Ishikawa (cell line): ENCODE measurements around the gene MAN2B2.

Source experiments
- CEBPB ChIP-seq: IDR thresholded peaks from 2 replicates; pipeline ENCODE4 v1.6.1; 2012
- CREB1 ChIP-seq: IDR thresholded peaks from 2 replicates; pipeline ENCODE4 v1.6.1; 2012; ENCODE audit warnings: low read depth
- EGR1 ChIP-seq: IDR thresholded peaks from 2 replicates; pipeline ENCODE4 v1.6.1; 2012
- EP300 ChIP-seq: IDR thresholded peaks from 2 replicates; pipeline ENCODE4 v1.6.1; 2012; ENCODE audit warnings: borderline replicate concordance
- FOXM1 ChIP-seq: IDR thresholded peaks from 2 replicates; pipeline ENCODE4 v1.6.1; 2012; ENCODE audit warnings: low read depth, borderline replicate concordance
- MAX ChIP-seq: IDR thresholded peaks from 2 replicates; pipeline ENCODE4 v1.6.1; 2012
- NFIC ChIP-seq: IDR thresholded peaks from 2 replicates; pipeline ENCODE4 v1.6.1; 2012
- RAD21 ChIP-seq: IDR thresholded peaks from 2 replicates; pipeline ENCODE4 v1.6.1; 2012; ENCODE audit warnings: low read depth
- REST ChIP-seq: IDR thresholded peaks from 2 replicates; pipeline ENCODE4 v1.6.1; 2012; ENCODE audit warnings: low read depth, mild to moderate bottlenecking
- TAF1 ChIP-seq: IDR thresholded peaks from 2 replicates; pipeline ENCODE4 v1.6.1; 2012; ENCODE audit warnings: low read depth, mild to moderate bottlenecking
- TCF12 ChIP-seq: IDR thresholded peaks from 2 replicates; pipeline ENCODE4 v1.6.1; 2012; ENCODE audit warnings: low read depth
- TEAD4 ChIP-seq: IDR thresholded peaks from 2 replicates; pipeline ENCODE4 v1.6.1; 2012
- USF1 ChIP-seq: IDR thresholded peaks from 2 replicates; pipeline ENCODE4 v1.6.1; 2012
- YY1 ChIP-seq: IDR thresholded peaks from 2 replicates; pipeline ENCODE4 v1.6.1; 2012; ENCODE audit warnings: low read depth
- ZBTB7A ChIP-seq: IDR thresholded peaks from 2 replicates; pipeline ENCODE4 v1.6.1; 2012; ENCODE audit warnings: low read depth

Gene MAN2B2

GRCh38 chr4:6561706-6562371 is 13.2 kb upstream of the MAN2B2 start:
- TF ChIP-seq TAF1 (no peak), NFIC (no peak), CEBPB (no peak), TEAD4 (no peak), MAX (no peak), FOXM1 (no peak), YY1 (no peak), ZBTB7A (no peak), RAD21 (no peak)

GRCh38 chr4:6562931-6563901 is 11.8 kb upstream of the MAN2B2 start:
- TF ChIP-seq TAF1 (no peak), NFIC (no peak), RAD21 (no peak)

- no peak for TF ChIP-seq EGR1
- no peak for TF ChIP-seq YY1
- peak; percentile 40; the same call in 1 of the 2 replicates for TF ChIP-seq MAX
- TF ChIP-seq NFIC = no peak
- no peak for TF ChIP-seq RAD21
Measured at GRCh38 chr4:6563935-6564645, 10.9 kb upstream of the MAN2B2 start.

DNA sequence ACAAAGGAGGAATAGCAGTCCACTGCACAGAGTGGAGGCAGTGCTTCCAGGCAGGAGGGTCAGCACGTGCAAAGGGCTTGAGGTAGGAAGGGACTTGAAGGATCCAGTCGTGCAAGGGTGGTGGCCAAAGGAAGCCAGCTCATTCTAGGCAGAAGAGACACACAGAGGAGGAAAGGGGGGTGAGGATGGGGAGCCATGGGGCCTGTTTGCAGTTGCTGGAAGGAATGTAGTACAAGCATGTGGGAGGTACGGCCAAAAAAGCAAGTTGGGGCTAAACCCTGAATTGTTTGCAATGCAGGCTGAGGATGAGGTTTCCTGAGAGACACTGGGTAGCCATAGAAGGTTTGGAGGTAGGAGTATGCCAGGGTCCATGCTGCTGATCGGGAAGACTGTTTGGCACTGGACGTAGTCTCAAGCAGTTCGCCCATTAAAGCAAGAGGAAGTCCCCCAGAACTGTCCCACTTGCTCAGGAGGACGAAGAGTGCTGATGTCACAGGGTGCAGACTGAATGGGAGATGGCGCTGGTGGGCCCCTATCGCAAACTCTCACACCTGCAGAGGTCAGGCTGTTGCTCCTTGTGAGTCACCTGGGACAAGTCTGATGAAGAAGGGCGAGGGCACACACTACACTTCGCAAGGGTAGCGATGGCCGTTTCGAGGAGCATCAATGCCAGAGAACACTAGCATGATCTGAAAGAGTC is 9.1 kb upstream of the MAN2B2 start:
- no peak for TF ChIP-seq NFIC
- TF ChIP-seq USF1 = no peak

DNA sequence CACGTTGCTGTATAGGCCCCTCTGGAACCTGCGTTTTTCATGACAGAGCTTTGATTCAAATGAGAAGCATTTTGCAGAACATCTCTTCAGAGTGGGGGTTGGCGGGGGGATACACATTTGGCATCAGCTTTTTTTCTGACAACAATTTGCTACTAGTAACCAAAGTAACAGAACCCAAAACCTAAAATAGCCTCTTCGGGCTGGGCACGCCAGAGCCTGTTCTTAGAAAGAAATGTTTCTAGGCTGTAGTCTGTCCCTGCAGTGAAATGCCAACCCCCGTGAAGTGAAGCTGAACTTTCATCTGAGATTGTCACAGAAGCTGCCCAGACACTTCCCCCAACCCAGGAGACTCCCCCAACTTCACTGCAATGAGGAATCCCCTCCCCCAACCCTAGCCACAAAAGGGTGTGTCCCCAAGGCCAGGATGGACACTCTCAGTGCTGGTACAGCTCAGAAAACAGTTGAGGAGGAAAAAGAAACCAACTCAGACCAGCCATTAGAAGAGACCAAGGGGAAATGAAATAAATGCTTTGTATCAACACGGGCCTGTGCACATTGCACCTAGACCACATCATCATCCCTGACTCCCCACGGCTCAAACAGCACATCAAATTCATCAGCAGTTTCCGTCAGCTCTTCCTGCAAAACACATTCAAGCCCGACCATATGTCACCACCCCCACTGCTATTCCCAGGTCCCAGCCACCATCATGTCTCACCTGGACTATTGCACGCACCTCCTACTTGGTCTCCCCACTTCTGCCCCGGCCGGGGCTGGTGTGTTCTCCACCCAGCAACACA is 8.4 kb upstream of the MAN2B2 start:
- no peak for TF ChIP-seq FOXM1
- TF ChIP-seq TEAD4 = no peak
- TF ChIP-seq ZBTB7A = no peak
- no peak for TF ChIP-seq EP300
- no peak for TF ChIP-seq TCF12
- no peak for TF ChIP-seq YY1
- no peak for TF ChIP-seq RAD21
- no peak for TF ChIP-seq REST
- TF ChIP-seq NFIC = no peak
- TF ChIP-seq MAX = no peak
- no peak for TF ChIP-seq EGR1
- no peak for TF ChIP-seq CREB1

GRCh38 chr4:6567218-6567617 is 7.8 kb upstream of the MAN2B2 start:
- TF ChIP-seq RAD21 (no peak), TEAD4 (no peak), EGR1 (no peak), TCF12 (no peak), TAF1 (no peak), YY1 (no peak), CEBPB (no peak), NFIC (no peak), CREB1 (no peak), ZBTB7A (no peak), MAX (no peak), FOXM1 (no peak)
